Cortex of kidney (tissue), 1 donor: ENCODE results near the gene SULT6B1.
"Not testable (repeated sequence)": the region's sequence is repeated elsewhere in the genome, so short reads cannot be mapped to it uniquely, and the experiment has no call there.

Source experiments
- DNase-seq: peaks from one replicate; lab custom pipeline; 2025; lab: John Stamatoyannopoulos, UW

SULT6B1 gene, protein sequence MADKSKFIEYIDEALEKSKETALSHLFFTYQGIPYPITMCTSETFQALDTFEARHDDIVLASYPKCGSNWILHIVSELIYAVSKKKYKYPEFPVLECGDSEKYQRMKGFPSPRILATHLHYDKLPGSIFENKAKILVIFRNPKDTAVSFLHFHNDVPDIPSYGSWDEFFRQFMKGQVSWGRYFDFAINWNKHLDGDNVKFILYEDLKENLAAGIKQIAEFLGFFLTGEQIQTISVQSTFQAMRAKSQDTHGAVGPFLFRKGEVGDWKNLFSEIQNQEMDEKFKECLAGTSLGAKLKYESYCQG

GRCh38 chr2:37188570-37188969, at the start of gene SULT6B1:
Gene SULT6B1 (minus strand): TSS chr2:37188670. CDS start chr2:37188640, 30 bp downstream.
- no peak for DNase-seq

DNA sequence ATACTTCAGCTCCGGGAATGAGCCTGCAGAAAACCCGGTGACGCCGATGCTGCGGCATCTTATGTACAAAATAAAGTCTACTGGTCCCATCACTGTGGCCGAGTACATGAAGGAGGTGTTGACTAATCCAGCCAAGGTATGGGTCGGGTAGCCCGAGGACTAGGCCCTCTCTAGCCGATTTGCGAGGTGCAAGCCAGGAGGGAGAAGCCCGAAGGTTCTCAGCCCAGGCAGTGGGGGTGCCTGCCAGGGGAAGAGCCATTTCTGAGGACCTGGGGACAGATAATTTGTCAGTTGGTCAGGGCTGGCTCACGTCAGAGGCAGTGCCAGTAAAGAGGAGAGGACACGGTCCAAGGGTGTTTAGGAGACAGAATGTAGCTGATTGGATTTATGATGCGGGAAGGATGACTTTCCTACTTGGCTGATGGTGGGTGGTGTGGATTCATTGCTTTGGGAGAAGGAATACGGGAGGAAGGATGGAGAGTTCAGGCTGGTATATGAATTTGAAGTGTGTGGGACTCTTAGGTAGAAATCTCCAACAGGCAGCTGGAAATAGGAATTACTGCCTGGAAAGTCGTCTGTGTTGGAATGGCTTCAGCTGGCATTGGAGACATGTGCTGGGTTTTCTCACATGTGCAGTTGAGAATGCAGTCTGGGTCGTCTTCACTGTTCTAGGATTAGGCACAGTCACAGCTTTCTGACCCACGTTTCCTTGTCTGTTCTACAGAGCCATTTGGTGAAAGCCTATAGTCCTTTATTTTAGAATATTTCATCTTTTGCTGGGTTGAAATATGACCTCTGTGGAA, 43.9 kb upstream of the SULT6B1 start:
- no peak for DNase-seq

- DNase-seq = no peak
Measured at GRCh38 chr2:37231241-37232130, 43.0 kb upstream of the SULT6B1 start, which contains the start of the genes CEBPZ and NDUFAF7. Gene CEBPZ (minus strand): TSS chr2:37231596. CDS start chr2:37231567, 29 bp downstream. Gene NDUFAF7 (plus strand): TSS chr2:37231658. CDS start chr2:37231706, 48 bp downstream.

GRCh38 chr2:37230581-37230980, 42.1 kb upstream of the SULT6B1 start:
- DNase-seq = no peak

- no peak for DNase-seq
Measured at GRCh38 chr2:37228788-37229187, 40.3 kb upstream of the SULT6B1 start.

- no peak for DNase-seq
Measured at GRCh38 chr2:37226863-37227262, 38.4 kb upstream of the SULT6B1 start.

- not testable (repeated sequence) for DNase-seq
Measured at GRCh38 chr2:37225129-37225528, 36.7 kb upstream of the SULT6B1 start.

GRCh38 chr2:37224063-37224462, 35.6 kb upstream of the SULT6B1 start:
- DNase-seq = no peak

GRCh38 chr2:37223131-37223530, 34.7 kb upstream of the SULT6B1 start:
- DNase-seq = no peak

DNA sequence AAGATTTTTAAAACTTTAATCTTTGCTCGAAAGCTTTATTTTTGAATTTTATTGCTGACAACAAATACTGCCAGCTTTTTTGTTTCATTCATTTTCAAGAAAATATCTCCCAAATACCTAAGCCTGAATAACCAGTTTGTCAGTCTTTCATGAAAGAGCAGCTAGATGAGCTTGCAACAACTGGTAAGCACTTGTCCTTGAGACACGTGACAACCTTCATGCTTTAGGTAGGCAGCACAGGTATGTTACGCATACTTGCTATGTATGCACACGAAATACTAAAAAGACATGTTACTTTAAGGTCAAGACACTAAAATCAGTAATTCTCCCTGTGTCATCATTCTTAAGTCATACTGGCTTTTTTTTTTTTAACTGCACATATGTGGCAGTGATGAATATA, 30.6 kb upstream of the SULT6B1 start:
- DNase-seq = no peak

DNA sequence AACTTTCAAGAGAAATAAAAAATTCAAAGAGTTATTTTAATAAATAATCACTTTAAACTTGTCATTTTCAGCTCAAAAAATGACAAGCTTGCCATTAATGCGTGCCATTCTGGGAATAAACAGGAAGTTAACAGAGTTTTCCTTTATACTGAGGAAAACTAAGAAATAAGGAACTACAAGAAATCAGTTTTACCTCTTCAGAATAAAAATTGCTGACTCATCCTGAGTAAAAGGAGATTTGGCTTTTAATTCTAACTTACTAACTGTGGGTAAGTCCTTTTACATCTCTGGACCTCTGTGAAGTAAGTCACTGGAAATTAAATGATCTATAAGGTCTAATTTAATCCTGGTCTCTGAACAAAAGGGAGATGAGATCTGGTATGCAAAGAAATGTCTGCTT, 26.8 kb upstream of the SULT6B1 start:
- no peak for DNase-seq

DNA sequence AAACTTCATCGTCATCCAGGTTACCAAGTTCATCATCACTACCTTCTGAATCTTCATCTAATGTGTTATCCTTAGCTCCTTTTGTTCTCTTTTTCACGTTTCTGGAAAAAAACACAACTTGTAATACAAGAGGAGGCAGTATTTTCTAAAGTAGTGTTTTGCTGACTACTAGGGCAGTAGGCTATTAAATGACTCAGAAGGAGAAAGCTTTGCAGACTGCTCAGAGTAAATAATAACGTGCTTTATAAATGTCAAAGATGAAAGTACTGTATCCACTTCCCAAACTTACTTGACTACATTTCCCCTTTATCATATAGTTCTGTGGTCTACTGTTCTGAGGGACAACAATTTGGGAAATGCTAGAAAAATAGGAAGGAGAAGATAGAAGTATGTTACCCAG, 23.5 kb upstream of the SULT6B1 start:
- DNase-seq = no peak

DNA sequence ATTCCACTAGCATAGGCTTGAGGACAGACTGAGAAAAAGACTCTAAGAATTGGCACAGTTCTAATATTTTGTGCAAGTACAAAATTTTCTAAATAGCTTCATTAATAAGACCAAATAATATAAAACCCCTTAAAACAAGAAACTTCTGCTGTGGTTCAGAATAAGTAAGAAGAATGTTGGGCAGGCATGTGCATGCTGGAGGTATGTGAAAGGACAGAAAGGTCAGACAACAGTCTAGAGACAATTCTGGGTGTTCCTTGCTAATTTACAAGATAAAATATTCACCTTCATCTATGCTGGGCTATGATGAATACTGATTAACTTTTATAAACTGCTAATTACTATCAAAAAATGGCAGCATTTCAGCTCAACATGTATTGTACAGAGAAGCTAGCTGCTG, 22.7 kb upstream of the SULT6B1 start:
- no peak for DNase-seq

- DNase-seq = not testable (repeated sequence)
Measured at GRCh38 chr2:37206760-37207159, 18.3 kb upstream of the SULT6B1 start.

DNA sequence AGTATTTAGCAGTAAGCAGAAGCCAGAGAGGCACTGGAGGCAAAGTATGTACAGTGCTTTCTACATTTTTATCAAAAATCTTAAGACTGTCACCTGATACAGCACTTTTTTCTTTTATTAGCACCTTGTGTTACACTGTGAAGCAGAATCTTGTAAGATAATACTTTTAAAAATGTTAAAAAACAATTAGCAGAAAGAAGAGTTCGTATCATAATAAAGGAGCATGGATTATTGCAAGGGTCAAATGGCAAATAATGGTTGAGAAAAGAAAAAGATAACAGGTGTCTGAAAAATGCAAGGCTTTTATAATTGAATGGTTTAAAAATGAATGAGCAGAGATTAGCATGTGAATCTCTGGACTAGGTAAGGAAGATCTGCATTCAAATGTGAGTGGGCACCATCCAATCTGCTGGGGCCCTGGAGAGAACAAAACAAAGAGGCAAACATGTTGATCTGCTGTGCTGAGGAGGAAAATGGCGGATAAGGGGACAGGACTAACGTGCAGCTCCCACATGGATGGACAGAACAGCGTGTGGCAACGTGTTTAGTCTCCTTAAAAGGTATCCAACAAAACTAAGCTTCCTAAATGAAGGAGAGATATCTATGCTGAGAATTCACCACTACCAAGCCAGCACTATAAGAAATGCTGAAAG, 17.3 kb upstream of the SULT6B1 start:
- DNase-seq = no peak

DNA sequence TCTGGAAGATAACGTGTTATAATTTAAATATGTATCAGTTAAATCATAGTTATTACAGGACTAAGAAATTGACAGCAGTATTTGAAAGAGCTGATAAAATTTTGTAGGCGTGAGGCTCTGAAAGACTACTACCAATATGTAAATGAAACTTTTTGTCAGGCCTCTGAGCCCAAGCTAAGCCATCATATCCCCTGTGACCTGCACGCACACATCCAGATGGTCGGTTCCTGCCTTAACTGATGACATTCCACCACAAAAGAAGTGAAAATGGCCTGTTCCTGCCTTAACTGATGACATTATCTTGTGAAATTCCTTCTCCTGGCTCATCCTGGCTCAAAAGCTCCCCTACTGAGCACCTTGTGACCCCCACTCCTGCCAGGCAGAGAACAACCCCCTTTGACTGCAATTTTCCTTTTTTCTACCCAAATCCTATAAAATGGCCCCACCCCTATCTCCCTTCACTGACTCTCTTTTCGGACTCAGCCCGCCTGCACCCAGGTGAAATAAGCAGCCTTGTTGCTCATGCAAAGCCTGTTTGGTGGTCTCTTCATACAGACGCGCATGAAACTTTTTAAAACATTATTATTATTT, 16.7 kb upstream of the SULT6B1 start:
- not testable (repeated sequence) for DNase-seq

GRCh38 chr2:37203708-37204107, 15.2 kb upstream of the SULT6B1 start:
- no peak for DNase-seq

DNA sequence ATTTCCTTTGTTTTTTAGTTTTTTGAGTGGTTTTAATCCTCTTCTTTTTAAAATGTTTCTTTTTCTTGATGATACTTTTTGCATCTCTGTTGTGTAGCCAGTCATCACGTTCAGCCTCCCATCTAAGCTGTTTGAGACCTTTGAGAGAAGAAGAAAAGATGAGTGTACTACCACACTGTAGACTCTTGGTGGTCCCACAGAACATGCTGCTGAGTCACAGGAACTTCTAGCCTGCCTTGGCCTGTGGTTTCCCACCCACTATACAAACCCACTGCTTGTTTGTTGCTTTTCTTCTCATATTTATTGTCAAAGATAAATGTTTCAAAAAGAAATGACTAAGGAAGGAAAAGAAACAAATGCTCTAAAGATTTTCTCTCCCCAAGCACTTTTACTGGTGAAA, 13.3 kb upstream of the SULT6B1 start:
- no peak for DNase-seq

- DNase-seq = no peak
Measured at GRCh38 chr2:37201208-37201607, 12.7 kb upstream of the SULT6B1 start.

GRCh38 chr2:37198681-37199065, 10.2 kb upstream of the SULT6B1 start:
- DNase-seq = no peak
